ENCODE results near the gene DZIP3.
A peak's percentile ranks its signal among the peaks of the same experiment; 100 is the strongest.
"Not testable (repeated sequence)": the region's sequence is repeated elsewhere in the genome, so short reads cannot be mapped to it uniquely, and the experiment has no call there.

The DZIP3 gene

GRCh38 chr3:108602249-108602934 lies 12.9 kb downstream of the DZIP3 start:
- no peak for DNase-seq

GRCh38 chr3:108602935-108603294 lies 13.4 kb downstream of the DZIP3 start:
- DNase-seq: no peak

- DNase-seq: no peak
Observed at GRCh38 chr3:108603691-108604090, 14.2 kb downstream of the DZIP3 start.

- DNase-seq: no peak
Observed at GRCh38 chr3:108605028-108605427, 15.5 kb downstream of the DZIP3 start.

GRCh38 chr3:108605491-108605890 lies 16.0 kb downstream of the DZIP3 start:
- no peak for DNase-seq

- DNase-seq: no peak
Observed at GRCh38 chr3:108608750-108609149, 19.2 kb downstream of the DZIP3 start.

GRCh38 chr3:108610651-108611050 lies 21.1 kb downstream of the DZIP3 start:
- no peak for DNase-seq

- not testable (repeated sequence) for DNase-seq
Observed at GRCh38 chr3:108616090-108616489, 26.6 kb downstream of the DZIP3 start.

GRCh38 chr3:108620250-108620649 lies 30.7 kb downstream of the DZIP3 start:
- DNase-seq: no peak

GRCh38 chr3:108623504-108623903 lies 34.0 kb downstream of the DZIP3 start:
- no peak for DNase-seq

- no peak for DNase-seq
Observed at GRCh38 chr3:108629974-108630373, 40.5 kb downstream of the DZIP3 start.

- DNase-seq: no peak
Observed at GRCh38 chr3:108642526-108642925, 53.0 kb downstream of the DZIP3 start.

GRCh38 chr3:108645364-108645763 lies 55.8 kb downstream of the DZIP3 start:
- no peak for DNase-seq

GRCh38 chr3:108655664-108656063 lies 66.1 kb downstream of the DZIP3 start:
- not testable (repeated sequence) for DNase-seq

GRCh38 chr3:108661699-108662098 lies 72.2 kb downstream of the DZIP3 start:
- DNase-seq: no peak

- DNase-seq: peak; percentile 22
Observed at GRCh38 chr3:108662142-108662738, 72.7 kb downstream of the DZIP3 start.

- no peak for DNase-seq
Observed at GRCh38 chr3:108664266-108664665, 74.7 kb downstream of the DZIP3 start.

GRCh38 chr3:108667312-108667711 lies 77.8 kb downstream of the DZIP3 start:
- DNase-seq: no peak

GRCh38 chr3:108669208-108669607 lies 79.7 kb downstream of the DZIP3 start:
- no peak for DNase-seq

- no peak for DNase-seq
Observed at GRCh38 chr3:108672701-108673100, 83.2 kb downstream of the DZIP3 start.

- DNase-seq: no peak
Observed at GRCh38 chr3:108673988-108674661, 84.6 kb downstream of the DZIP3 start.

- no peak for DNase-seq
Observed at GRCh38 chr3:108677811-108678210, 88.3 kb downstream of the DZIP3 start.

- DNase-seq: not testable (repeated sequence)
Observed at GRCh38 chr3:108692286-108692685, 102.8 kb downstream of the DZIP3 start.

GRCh38 chr3:108698461-108698860 lies 108.9 kb downstream of the DZIP3 start:
- DNase-seq: no peak

Data from activated naive CD4-positive, alpha-beta T cell treated with anti-CD3 and anti-CD28 coated beads, Interleukin-2, amount 50 U/mL, for 16 hours (primary cell).